ENCODE data around the gene KCTD10. TPM values are rescaled to one million over a fixed set of nuclear protein-coding genes. Genes with fewer than 3 reads are reported as not detected.
A peak's percentile ranks its signal among the peaks of the same experiment; 100 is the strongest.
"Not testable (repeated sequence)": the region's sequence is repeated elsewhere in the genome, so short reads cannot be mapped to it uniquely, and the experiment has no call there.

KCTD10 gene
- total RNA-seq, 1 donor: 90.9 TPM

DNA sequence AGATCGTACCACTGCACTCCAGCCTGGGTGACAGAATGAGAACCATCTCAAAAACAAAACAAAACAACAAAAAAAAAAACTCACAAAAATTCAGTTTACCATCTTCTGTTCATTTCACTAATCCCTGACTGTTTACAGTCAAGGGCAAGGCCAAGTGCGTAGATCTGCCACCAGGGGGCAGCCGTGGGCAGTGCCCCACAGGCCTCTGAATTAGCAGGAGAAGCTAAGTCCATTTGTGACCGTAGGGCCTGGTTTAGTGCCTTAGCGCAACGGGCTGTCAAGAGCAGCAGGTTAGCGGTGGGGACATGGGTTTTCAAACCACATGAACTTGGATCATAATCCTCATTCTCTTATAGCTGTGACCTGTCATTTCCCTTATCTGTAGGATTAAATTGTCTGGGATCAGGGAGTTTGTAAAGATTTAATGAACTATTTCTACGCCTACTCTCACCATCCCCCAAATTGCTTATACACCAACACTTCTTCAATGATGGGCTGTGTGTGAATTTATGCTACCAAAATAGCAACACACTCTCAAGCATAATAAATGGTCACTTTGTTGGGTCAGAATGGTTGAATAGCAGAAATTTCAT lies 49.0 kb downstream of the KCTD10 start:
- peak; percentile 100 for TF ChIP-seq CTCF (IDR thresholded peaks at IDR 0.05; ENCODE audit: insufficient read depth, low read length)
- H3K4me3 ChIP-seq (ENCODE audit: low read depth, low read length): no peak overlapping the region
- peak; percentile 87 for DNase-seq (ENCODE audit: low read depth)

DNA sequence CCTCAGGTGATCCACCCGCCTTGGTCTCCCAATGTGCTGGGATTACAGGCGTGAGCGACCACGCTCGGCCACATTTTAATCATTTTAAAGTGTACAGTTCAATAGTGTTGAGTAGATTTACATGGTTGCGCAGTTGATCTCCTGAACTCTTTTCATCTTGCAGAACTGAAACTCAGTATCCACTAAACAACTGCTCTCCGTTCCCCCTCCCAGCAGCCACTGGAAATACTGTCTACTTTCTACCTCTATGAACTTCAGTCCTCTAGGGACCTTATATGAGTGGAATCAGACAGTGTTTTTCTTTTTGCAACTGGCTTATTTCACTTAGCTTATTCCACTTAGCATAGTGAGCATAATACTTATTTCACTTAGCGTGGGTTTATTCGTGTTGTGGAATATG lies 53.7 kb downstream of the KCTD10 start:
- TF ChIP-seq CTCF (IDR thresholded peaks at IDR 0.05; ENCODE audit: insufficient read depth, low read length): no peak
- H3K4me3 ChIP-seq (ENCODE audit: low read depth, low read length): no peak overlapping the region
- no peak for DNase-seq (ENCODE audit: low read depth)

DNA sequence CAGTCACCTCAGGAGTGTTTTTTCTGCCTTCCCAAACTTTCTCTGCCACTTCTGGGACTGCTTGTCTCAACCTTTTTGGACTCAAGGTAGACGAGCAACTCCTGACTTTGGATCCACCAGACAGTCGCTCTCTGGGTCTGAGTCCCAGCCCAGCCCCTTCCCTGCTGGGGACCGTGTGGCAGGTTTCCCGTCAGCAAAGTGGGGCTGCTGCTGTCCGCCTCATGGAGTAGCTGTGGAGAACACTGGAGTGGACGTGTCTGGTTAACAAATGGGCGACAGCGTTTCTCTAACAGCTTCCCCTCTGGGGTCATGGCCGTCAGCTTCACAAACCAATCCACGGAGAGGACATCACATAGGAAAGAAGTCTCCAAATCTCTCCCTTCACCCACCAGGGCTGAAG lies 54.8 kb downstream of the KCTD10 start:
- TF ChIP-seq CTCF (IDR thresholded peaks at IDR 0.05; ENCODE audit: insufficient read depth, low read length): no peak
- no peak for DNase-seq (ENCODE audit: low read depth)
- no peak overlapping the region for H3K4me3 ChIP-seq (ENCODE audit: low read depth, low read length)

DNA sequence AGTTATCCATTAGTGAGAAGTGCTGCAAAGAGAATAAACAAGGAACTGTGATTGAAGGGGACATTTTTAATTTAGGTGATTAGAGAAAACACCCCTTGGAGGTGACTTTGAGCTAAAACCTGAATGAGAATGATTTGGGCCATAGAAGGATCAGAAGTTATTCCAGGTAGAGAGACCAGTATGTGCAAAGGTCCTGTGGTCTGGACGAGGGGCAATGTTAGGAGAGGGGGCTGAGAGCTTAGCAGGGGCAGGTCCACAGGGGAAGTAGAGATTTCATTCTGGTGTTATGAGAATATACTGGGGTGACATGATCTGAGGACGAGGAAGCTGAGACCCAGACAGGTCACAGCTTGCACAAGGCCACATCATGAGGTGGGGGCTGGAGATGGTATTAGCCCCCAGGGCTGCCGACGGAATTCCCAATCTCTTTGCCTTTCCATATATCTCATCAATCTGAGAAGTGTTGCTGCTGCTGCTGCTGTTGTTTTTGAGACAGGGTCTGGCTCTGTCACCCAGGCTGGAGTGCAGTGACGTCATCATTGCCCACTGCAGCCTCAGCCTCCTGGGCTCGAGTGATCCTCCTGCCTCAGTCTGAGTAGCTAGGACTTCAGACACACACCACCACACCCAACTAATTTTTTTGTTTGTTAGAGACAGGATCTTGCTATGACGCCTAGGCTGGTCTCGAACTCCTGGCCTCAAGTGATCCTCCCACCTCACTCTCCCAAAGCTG lies 55.6 kb downstream of the KCTD10 start:
- TF ChIP-seq CTCF (IDR thresholded peaks at IDR 0.05; ENCODE audit: insufficient read depth, low read length): no peak
- DNase-seq (ENCODE audit: low read depth): peak; percentile 15
- H3K4me3 ChIP-seq (ENCODE audit: low read depth, low read length): no peak overlapping the region

GRCh38 chr12:109418848-109419480 lies 58.1 kb downstream of the KCTD10 start:
- DNase-seq (ENCODE audit: low read depth): no peak
- H3K4me3 ChIP-seq (ENCODE audit: low read depth, low read length): no peak overlapping the region
- no peak for TF ChIP-seq CTCF (IDR thresholded peaks at IDR 0.05; ENCODE audit: insufficient read depth, low read length)

DNA sequence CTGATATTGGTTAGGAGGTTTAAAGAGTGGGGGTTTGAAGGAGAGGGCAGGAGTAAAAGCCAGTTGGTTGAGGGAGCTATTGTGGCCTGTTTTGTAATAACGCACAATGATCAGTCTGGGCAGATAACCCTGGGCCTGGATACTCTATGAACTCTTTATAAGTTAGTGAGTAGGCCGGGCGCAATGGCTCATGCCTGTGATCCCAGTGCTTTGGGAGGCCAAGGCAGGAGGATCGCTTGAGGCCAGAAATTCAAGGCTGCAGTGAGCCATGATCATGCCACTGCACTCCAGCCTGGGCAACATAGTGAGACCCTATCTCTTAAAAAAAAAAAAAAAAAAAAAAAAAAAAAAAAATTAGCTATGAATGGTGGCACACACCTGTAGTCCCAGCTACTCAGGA lies 71.0 kb downstream of the KCTD10 start:
- not testable (repeated sequence) for H3K4me3 ChIP-seq (ENCODE audit: low read depth, low read length); DNase-seq (ENCODE audit: low read depth)

DNA sequence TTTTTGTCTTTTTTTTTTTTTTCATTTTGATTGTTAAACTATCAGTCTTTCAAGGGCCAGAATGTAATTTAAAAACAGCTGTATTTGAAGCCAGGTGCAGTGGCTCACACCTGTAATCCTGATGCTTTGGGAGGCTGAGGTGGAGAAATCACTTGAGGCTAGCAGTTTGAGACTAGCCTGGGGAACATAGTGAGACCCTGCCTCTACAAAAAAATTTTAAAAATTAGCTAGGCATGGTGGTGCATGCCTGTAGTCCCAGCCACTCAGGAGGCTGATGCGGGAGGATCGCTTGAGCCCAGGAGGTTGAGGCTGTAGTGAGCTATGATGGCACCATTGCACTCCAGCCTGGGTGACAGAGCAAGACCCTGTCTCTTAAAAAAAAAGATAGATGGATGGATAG lies 72.3 kb downstream of the KCTD10 start:
- not testable (repeated sequence) for DNase-seq (ENCODE audit: low read depth); H3K4me3 ChIP-seq (ENCODE audit: low read depth, low read length)

Other genes starting within 250 kb of the KCTD10 start
- not detected in 2 replicates for gene FOXN4, start 168.0 kb downstream of the KCTD10 start, total RNA-seq (ENCODE audit: low replicate concordance)
- gene MYO1H, start 129.4 kb downstream of the KCTD10 start, total RNA-seq (ENCODE audit: low replicate concordance): not detected in 2 replicates
- 28.1 and 43.0 TPM in 2 replicates for gene UBE3B, start 334 bp upstream of the KCTD10 start, total RNA-seq (ENCODE audit: low replicate concordance)
- gene MMAB, start 96.2 kb upstream of the KCTD10 start, total RNA-seq (ENCODE audit: low replicate concordance): 16.7 and 22.0 TPM in 2 replicates
- gene MVK, start 96.5 kb upstream of the KCTD10 start, total RNA-seq (ENCODE audit: low replicate concordance): 9.7 and 100 TPM in 2 replicates
- 0.25 and 0.54 TPM in 2 replicates for gene FAM222A, start 236.5 kb upstream of the KCTD10 start, total RNA-seq (ENCODE audit: low replicate concordance)

Data from fibroblast of the aortic adventitia (primary cell).